GM18951 (cell line): ENCODE measurements around the gene CDKN2B.
"Not testable (repeated sequence)": the region's sequence is repeated elsewhere in the genome, so short reads cannot be mapped to it uniquely, and the experiment has no call there.

Experiments
- POLR2A ChIP-seq: IDR thresholded peaks from 4 replicates; pipeline ENCODE4 v1.6.1; 2011; ENCODE audit warnings: mild to moderate bottlenecking; ENCODE audit not compliant: insufficient read length, insufficient read depth; ENCODE audit errors: extremely low read depth
- in situ Hi-C: fragments of 300-500 bp; cut with MboI; formaldehyde crosslinking; loops from one replicate; pipeline ENCODE4 v1.12.0; 2022; ENCODE audit warnings: low sequenced_read_pairs, mixed read lengths, inconsistent platforms; ENCODE audit not compliant: unreplicated experiment

The CDKN2B gene

GRCh38 chr9:22008717-22009505, at the start of gene CDKN2B:
CDKN2B (minus strand) TSS chr9:22009305; CDS start chr9:22008953, 352 bp downstream.
- in situ Hi-C loops, result no loop called here
- TF ChIP-seq POLR2A, result peak; percentile 42

GRCh38 chr9:22057972-22058371, 48.9 kb upstream of the CDKN2B start:
- in situ Hi-C loops, result not testable (repeated sequence)

- TF ChIP-seq POLR2A, result no peak
- in situ Hi-C loops, result no loop called here
Measured at GRCh38 chr9:22056402-22056801, 47.3 kb upstream of the CDKN2B start.

- no peak for TF ChIP-seq POLR2A
- in situ Hi-C loops, result no loop called here
Measured at GRCh38 chr9:22055090-22055489, 46.0 kb upstream of the CDKN2B start.

- in situ Hi-C loops, result no loop called here
- TF ChIP-seq POLR2A, result no peak
Measured at GRCh38 chr9:22054529-22054928, 45.4 kb upstream of the CDKN2B start.

- no peak for TF ChIP-seq POLR2A
- in situ Hi-C loops, result no loop called here
Measured at GRCh38 chr9:22054076-22054475, 45.0 kb upstream of the CDKN2B start.

- no peak for TF ChIP-seq POLR2A
- in situ Hi-C loops, result no loop called here
Measured at GRCh38 chr9:22053178-22053577, 44.1 kb upstream of the CDKN2B start.

- no peak for TF ChIP-seq POLR2A
- in situ Hi-C loops, result no loop called here
Measured at GRCh38 chr9:22052376-22052945, 43.4 kb upstream of the CDKN2B start.

GRCh38 chr9:22050924-22051323, 41.8 kb upstream of the CDKN2B start:
- in situ Hi-C loops, result no loop called here
- no peak for TF ChIP-seq POLR2A

- TF ChIP-seq POLR2A, result no peak
- in situ Hi-C loops, result no loop called here
Measured at GRCh38 chr9:22049411-22049810, 40.3 kb upstream of the CDKN2B start.

GRCh38 chr9:22047596-22047995, 38.5 kb upstream of the CDKN2B start:
- in situ Hi-C loops, result no loop called here

GRCh38 chr9:22046243-22046885, 37.3 kb upstream of the CDKN2B start:
- in situ Hi-C loops, result no loop called here
- TF ChIP-seq POLR2A, result no peak

More at GRCh38 chr9:22047596-22047995, 38.5 kb upstream of the CDKN2B start:
- no peak for TF ChIP-seq POLR2A

- in situ Hi-C loops, result no loop called here
- no peak for TF ChIP-seq POLR2A
Measured at GRCh38 chr9:22045423-22045822, 36.3 kb upstream of the CDKN2B start.

- TF ChIP-seq POLR2A, result no peak
- in situ Hi-C loops, result no loop called here
Measured at GRCh38 chr9:22044583-22044982, 35.5 kb upstream of the CDKN2B start.
